Globus pallidus (tissue), 1 donor: ENCODE data around the gene B4GALT2.
A peak's percentile ranks its signal among the peaks of the same experiment; 100 is the strongest.

Experiments used
- DNase-seq: peaks from one replicate; pipeline ENCODE4 v3.0.0-alpha.2; 2015; ENCODE audit warnings: low spot score

Gene B4GALT2

DNA sequence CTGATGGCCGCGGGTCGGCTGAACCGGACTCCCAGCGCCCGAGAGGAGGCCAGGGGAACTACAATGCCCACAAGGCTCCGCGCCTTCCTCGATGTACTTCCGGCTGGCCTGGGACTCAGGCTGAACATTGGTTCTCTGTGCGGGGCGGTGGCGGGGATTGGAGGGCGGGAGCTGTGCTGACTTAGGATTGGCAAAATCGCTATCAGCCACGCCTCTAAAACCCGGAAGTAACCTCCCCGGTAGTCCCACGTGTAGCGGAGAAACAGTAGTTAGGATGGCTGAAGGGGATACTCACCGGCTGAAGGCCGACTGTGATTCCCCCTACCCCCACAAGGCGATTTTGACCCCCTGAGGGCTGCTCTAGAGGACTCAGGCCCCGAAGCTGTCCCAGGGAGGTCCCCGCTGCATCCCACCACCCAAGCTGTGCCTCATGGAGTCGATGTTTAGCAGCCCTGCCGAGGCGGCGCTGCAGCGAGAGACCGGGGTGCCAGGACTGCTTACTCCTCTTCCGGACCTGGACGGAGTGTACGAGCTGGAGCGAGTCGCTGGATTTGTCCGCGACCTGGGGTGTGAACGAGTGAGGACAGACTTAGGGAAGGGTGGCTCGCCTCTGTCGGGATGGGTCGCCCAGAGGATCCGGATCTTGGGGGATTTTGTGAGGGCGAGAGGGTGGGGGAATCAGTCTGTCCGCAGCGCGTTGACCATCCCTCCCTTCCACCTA, 9.1 kb upstream of the B4GALT2 start, which contains the start of gene DPH2:
Gene DPH2 (plus strand): TSS at position 265 of the 721 bp plus-strand sequence. CDS start 166 bp downstream, at position 431.
- DNase-seq: peak; percentile 98

GRCh38 chr1:43970502-43970901, 8.5 kb upstream of the B4GALT2 start:
- no peak for DNase-seq

GRCh38 chr1:43970911-43971310, 8.1 kb upstream of the B4GALT2 start:
- DNase-seq: no peak

DNA sequence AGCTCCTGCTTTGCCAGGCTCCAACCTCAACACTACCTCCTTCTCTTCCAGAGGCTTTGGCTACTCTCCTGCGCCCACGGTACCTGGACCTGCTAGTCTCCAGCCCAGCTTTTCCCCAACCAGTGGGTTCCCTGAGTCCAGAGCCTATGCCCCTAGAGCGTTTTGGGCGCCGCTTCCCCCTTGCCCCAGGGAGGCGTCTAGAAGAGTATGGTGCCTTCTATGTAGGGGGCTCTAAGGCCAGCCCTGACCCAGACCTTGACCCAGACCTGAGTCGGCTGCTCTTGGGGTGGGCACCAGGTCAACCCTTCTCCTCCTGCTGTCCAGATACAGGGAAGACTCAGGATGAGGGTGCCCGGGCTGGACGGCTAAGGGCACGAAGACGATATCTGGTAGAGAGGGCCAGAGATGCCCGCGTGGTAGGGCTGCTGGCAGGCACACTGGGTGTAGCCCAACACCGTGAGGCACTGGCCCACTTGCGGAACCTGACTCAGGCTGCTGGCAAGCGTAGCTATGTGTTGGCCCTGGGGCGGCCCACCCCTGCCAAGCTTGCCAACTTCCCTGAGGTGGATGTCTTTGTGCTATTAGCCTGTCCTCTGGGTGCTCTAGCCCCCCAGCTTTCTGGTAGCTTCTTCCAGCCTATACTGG, 7.6 kb upstream of the B4GALT2 start:
- no peak for DNase-seq

- no peak for DNase-seq
Measured at GRCh38 chr1:43973981-43974442, 5.0 kb upstream of the B4GALT2 start.

DNA sequence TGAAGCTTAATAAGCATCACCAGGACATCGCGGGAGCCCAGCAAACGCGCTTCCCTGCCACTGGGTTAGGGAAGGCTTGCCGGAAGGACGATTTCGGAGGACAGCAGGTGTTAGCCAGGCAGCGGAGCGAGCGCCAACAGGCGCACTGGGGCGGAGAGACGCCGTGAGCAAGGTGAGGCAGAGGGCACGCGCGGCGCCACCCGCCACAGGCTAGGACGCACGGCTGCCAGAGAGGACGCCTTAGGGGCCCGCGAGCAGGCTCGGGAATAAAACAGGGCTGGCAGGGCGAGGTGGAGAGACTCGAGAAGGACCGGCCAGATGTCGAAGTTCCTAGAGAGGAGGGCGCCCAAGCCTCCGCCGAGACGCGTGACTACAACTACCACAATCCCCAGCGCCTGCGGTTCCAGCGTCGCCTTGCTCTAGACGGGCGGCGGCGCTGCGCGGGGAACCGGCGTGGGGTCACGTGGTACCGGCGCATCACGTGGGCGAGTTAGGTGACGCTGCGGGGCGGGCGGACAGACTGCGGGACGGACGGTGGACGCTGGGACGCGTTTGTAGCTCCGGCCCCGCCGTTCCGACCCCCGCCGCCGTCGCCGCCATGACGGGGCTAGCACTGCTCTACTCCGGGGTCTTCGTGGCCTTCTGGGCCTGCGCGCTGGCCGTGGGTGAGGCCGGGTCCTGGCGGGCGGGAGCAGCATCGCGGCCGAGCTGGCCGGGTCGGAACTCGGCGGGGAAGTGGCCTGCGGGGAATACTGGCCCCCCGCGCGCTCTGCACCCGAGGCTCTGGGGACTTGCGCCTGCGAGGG, 4.4 kb upstream of the B4GALT2 start, which contains the start of gene ATP6V0B:
Gene ATP6V0B (plus strand): TSS at position 518 of the 806 bp plus-strand sequence. CDS start 81 bp downstream, at position 599.
- peak; percentile 95 for DNase-seq

GRCh38 chr1:43975249-43975961, 3.6 kb upstream of the B4GALT2 start:
- DNase-seq: no peak

GRCh38 chr1:43976045-43976444, 3.0 kb upstream of the B4GALT2 start:
- DNase-seq: no peak

DNA sequence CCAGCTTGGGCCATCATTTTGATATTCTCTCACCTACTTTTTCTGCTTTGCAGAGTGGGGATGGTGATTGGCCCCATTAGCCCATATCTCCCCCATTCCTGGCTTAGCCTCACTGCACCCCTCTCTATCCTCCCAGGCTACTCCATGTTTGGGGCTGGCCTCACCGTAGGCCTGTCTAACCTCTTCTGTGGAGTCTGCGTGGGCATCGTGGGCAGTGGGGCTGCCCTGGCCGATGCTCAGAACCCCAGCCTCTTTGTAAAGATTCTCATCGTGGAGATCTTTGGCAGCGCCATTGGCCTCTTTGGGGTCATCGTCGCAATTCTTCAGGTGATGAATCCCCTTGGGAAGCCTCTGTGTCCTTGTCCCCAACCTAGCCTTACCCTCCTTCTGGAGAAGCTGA, 2.1 kb upstream of the B4GALT2 start:
- DNase-seq: no peak

DNA sequence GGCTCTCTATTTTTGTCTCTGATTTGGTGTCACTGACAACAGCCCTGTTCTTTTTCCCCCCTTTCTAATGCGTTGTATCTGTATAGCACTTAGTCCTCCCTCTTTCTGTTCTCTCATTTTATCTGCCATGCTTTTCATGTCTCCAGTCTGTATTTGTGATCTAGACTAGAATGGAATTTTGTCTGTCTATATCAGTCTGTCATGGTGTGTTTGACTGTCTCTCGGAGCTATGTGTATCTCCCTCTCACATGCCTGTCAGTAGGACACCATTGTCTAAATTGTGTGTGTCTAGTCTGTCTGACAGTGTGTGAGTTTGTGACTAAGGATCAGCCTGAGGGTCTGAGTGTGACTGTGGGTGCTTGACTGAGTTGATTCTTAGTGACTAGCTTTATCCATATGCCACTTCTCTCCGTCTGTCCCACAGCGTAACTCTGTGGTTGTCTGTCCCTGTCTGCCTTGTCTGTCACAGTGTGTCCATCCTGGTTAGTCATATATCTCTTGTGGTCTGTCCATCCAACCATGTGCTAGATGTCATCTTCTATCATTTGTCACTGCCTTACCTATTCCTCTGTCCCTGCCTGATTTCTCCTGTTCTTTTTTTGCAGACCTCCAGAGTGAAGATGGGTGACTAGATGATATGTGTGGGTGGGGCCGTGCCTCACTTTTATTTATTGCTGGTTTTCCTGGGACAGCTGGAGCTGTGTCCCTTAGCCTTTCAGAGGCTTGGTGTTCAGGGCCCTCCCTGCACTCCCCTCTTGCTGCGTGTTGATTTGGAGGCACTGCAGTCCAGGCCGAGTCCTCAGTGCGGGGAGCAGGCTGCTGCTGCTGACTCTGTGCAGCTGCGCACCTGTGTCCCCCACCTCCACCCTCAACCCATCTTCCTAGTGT, 1.4 kb upstream of the B4GALT2 start:
- no peak for DNase-seq

GRCh38 chr1:43978264-43978550, 803 bp upstream of the B4GALT2 start:
- DNase-seq: no peak

GRCh38 chr1:43979261-43979527, 184 bp downstream of the B4GALT2 start:
- no peak for DNase-seq

DNA sequence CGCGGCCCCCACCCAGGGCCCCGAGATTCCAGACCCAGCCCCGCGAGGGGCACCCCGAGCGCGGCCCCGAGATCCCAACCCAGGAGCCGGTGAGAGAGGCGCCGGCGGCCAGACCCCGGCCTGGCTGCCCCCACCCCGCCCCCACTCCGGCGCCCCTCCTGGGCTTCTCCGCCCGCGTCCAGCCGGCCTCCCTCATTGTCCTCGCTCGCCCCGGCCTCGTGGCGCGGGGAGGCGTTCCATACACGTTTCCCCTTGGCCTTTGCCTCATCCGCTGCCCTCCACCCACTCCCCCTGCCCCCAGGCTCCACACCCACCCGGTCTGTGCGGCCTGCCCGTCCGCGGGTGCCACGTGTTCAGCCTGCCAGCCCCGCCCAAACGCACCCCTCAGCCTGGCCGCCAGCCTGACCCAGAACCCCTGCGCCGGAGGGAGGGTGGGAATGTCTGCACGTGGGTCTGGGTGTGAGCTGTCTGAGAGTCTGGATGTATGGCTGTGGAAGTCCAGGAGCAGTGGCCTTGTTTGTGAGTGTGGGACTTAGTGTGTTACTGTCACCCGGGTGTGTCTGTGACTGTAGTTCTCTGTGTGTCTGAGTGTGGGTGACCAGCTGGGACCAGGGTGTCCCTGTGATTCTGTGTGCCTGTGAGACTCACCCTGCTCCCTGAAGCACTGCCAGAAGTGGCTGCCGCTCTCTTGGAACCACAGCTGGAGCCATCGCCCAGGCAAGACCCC, 681 bp downstream of the B4GALT2 start:
- no peak for DNase-seq

GRCh38 chr1:43980255-43981134, 1.5 kb downstream of the B4GALT2 start:
- no peak for DNase-seq

GRCh38 chr1:43981135-43981491, 2.1 kb downstream of the B4GALT2 start:
- no peak for DNase-seq

- DNase-seq: no peak
Measured at GRCh38 chr1:43981636-43982035, 2.6 kb downstream of the B4GALT2 start.

- DNase-seq: no peak
Measured at GRCh38 chr1:43982241-43982640, 3.2 kb downstream of the B4GALT2 start.

GRCh38 chr1:43982808-43983207, 3.8 kb downstream of the B4GALT2 start:
- no peak for DNase-seq

DNA sequence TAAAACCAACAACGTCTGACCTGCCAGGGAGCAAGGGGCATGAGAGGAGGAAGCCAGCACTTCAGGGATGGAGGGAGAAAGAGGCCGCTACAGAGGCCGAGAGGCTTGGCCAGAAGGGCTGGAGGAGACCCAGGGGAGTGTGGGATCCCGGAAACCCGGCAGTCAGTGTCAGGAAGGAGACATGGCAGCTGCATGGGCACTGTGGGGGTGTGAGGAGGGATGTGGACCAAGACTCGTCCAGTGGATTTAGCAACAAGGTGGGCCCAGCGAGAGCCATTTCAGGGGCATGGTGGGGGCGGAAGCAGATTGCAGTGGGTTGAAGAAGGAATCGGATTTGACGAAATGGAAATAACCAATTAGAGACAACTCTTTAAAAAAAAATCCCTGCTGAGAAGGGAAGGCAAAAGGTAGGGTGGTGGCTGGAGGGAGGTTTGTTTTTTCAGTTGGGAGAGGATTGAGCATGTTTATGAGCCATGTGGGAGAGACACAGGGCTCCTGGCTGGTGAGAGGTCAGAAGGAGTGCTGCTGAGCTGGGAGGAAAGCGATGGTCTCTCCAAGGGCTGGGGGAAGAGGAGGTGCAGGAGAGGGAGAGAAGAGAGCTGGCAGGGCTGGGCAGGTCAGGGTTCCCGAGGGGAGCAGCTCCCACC, 4.4 kb downstream of the B4GALT2 start:
- DNase-seq: no peak
